KMS-11 (cell line): ENCODE data around the gene CFAP46.

ENCODE experiments used
- H2AFZ ChIP-seq: fragments of 200-600 bp; sonication (generic); 2 replicates; pipeline ENCODE4 v1.6.1; 2016; ENCODE audit warnings: antibody characterized with exemption, mixed run types, low read depth
- H3K27ac ChIP-seq: fragments of 200-600 bp; sonication (generic); 2 replicates; pipeline ENCODE4 v1.6.1; 2016; ENCODE audit warnings: mild to moderate bottlenecking, mixed run types
- H3K27me3 ChIP-seq: fragments of 200-600 bp; sonication (generic); 2 replicates; pipeline ENCODE4 v1.6.1; 2017; ENCODE audit warnings: mild to moderate bottlenecking, low read depth, mixed run types, moderate library complexity; ENCODE audit not compliant: insufficient read depth
- H3K36me3 ChIP-seq: fragments of 200-600 bp; sonication (generic); 2 replicates; pipeline ENCODE4 v1.6.1; 2017; ENCODE audit warnings: mild to moderate bottlenecking, mixed run types; ENCODE audit not compliant: insufficient read depth
- H3K4me1 ChIP-seq: fragments of 200-600 bp; sonication (generic); 2 replicates; pipeline ENCODE4 v1.6.1; 2016; ENCODE audit warnings: mild to moderate bottlenecking, low read depth, mixed run types; ENCODE audit not compliant: poor library complexity, severe bottlenecking
- H3K4me2 ChIP-seq: fragments of 200-600 bp; sonication (generic); 2 replicates; pipeline ENCODE4 v1.7.0; 2016; ENCODE audit warnings: mild to moderate bottlenecking, mixed run types
- H3K4me3 ChIP-seq: fragments of 200-600 bp; sonication (generic); IDR thresholded peaks from 2 replicates; pipeline ENCODE4 v1.6.1; 2017; ENCODE audit warnings: low read depth, low read length, mixed read lengths; ENCODE audit not compliant: insufficient read depth
- H3K79me2 ChIP-seq: fragments of 200-600 bp; sonication (generic); 2 replicates; pipeline ENCODE4 v1.6.1; 2016; ENCODE audit warnings: low read depth, mixed run types; ENCODE audit not compliant: insufficient read depth
- H3K9ac ChIP-seq: fragments of 200-600 bp; sonication (generic); 2 replicates; pipeline ENCODE4 v1.6.1; 2016; ENCODE audit warnings: mild to moderate bottlenecking, mixed run types
- H4K20me1 ChIP-seq: fragments of 200-600 bp; sonication (generic); 2 replicates; pipeline ENCODE4 v1.6.1; 2016; ENCODE audit warnings: mild to moderate bottlenecking, mixed run types; ENCODE audit not compliant: insufficient read depth
- TF ChIP-seq, protein P1 (sequence below): fragments of 200-600 bp; sonication (generic); conservative IDR thresholded peaks from 2 replicates; pipeline ENCODE4 v1.6.1; 2017; ENCODE audit warnings: low read depth, mild to moderate bottlenecking, antibody characterized with exemption, low read length, moderate library complexity, mixed read lengths

The CFAP46 gene

DNA sequence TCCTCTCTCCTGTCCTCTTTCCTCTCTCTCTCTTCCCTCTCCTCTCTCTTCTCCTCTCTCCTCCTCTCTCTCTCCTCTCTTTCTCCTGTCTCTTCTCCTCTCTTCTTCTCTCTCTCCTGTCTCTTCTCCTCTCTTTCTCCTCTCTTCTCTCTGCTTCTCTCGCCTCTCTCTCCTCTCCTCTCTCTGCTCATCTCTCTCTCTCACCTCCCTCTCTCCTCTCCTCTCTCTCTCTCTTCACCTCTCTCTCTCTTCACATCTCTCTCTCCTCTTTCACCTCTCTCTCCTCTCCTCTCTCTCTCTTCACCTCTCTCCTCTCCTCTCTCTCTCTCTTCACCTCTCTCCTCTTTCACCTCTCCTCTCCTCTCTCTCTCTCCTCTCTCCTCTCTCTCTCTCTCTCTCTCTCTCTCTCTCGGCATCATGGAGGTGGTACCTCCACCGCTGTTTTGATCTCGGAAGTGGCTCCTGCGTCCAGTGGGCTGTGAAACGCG lies 30.1 kb downstream of the CFAP46 start:
- Histone ChIP-seq H4K20me1 (no peaks in the 10 kb centered on the region), H3K79me2 (no peaks in the 10 kb centered on the region), H3K4me1 (no peaks in the 10 kb centered on the region), H3K4me3 (no peak overlapping the region), H3K27ac (no peak overlapping the region), H3K9ac (no peak overlapping the region), H3K4me2 (no peak overlapping the region), H3K36me3 (no peaks in the 10 kb centered on the region), H3K27me3 (peaks cover 34% of the 10 kb centered on the region; the same call in 1 of the 2 replicates), H2AFZ (no peak overlapping the region)
- TF ChIP-seq, protein P1, sequence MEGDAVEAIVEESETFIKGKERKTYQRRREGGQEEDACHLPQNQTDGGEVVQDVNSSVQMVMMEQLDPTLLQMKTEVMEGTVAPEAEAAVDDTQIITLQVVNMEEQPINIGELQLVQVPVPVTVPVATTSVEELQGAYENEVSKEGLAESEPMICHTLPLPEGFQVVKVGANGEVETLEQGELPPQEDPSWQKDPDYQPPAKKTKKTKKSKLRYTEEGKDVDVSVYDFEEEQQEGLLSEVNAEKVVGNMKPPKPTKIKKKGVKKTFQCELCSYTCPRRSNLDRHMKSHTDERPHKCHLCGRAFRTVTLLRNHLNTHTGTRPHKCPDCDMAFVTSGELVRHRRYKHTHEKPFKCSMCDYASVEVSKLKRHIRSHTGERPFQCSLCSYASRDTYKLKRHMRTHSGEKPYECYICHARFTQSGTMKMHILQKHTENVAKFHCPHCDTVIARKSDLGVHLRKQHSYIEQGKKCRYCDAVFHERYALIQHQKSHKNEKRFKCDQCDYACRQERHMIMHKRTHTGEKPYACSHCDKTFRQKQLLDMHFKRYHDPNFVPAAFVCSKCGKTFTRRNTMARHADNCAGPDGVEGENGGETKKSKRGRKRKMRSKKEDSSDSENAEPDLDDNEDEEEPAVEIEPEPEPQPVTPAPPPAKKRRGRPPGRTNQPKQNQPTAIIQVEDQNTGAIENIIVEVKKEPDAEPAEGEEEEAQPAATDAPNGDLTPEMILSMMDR = no peak

DNA sequence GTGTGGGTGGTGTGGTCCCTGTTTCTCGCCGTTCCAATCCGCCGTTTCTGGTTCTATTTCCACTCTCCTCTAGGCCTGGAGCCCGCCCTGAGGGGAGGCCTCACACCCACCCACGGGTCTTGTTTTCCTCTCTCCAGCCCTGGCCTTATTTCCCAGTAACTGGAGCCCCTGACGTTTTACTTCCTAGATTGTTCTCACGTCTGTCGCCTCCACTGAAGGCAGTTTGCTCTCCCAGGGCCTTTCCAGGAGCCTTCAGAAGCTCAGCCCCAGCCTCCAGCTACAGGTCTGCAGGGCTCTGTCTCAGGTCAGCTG lies 30.6 kb downstream of the CFAP46 start:
- Histone ChIP-seq H3K9ac (no peak overlapping the region), H3K4me3 (no peak overlapping the region), H2AFZ (no peak overlapping the region), H3K27me3 (peaks cover 28% of the 10 kb centered on the region; the same call in 1 of the 2 replicates), H3K27ac (no peak overlapping the region), H3K79me2 (no peaks in the 10 kb centered on the region), H3K4me1 (no peaks in the 10 kb centered on the region), H3K36me3 (no peaks in the 10 kb centered on the region), H4K20me1 (no peaks in the 10 kb centered on the region), H3K4me2 (no peak overlapping the region)
- TF ChIP-seq, protein P1 = no peak

- TF ChIP-seq, protein P1 = no peak
- no peaks in the 10 kb centered on the region for H3K36me3 ChIP-seq
- H3K27ac ChIP-seq = no peak overlapping the region
- no peak overlapping the region for H3K4me2 ChIP-seq
- peaks cover 23% of the 10 kb centered on the region; the same call in 1 of the 2 replicates for H3K27me3 ChIP-seq
- no peaks in the 10 kb centered on the region for H4K20me1 ChIP-seq
- H3K79me2 ChIP-seq = no peaks in the 10 kb centered on the region
- no peak overlapping the region for H3K9ac ChIP-seq
- no peak overlapping the region for H3K4me3 ChIP-seq
- H2AFZ ChIP-seq = no peak overlapping the region
- H3K4me1 ChIP-seq = no peaks in the 10 kb centered on the region
These were observed 31.2 kb downstream of the CFAP46 start for GRCh38 chr10:132910901-132911785.

GRCh38 chr10:132910186-132910880 lies 32.0 kb downstream of the CFAP46 start:
- H2AFZ ChIP-seq = no peak overlapping the region
- no peaks in the 10 kb centered on the region for H3K36me3 ChIP-seq
- no peaks in the 10 kb centered on the region for H4K20me1 ChIP-seq
- no peak overlapping the region for H3K27ac ChIP-seq
- peaks cover 16% of the 10 kb centered on the region; the same call in 1 of the 2 replicates for H3K27me3 ChIP-seq
- H3K9ac ChIP-seq = no peak overlapping the region
- no peaks in the 10 kb centered on the region for H3K4me1 ChIP-seq
- H3K4me3 ChIP-seq = no peak overlapping the region
- no peaks in the 10 kb centered on the region for H3K79me2 ChIP-seq
- H3K4me2 ChIP-seq = no peak overlapping the region
- TF ChIP-seq, protein P1 = no peak
